HG02943 (cell line): ENCODE measurements around the gene GPR21.

Experiments
- ATAC-seq: cut with Tn5 transposase; IDR thresholded peaks from one replicate; pipeline ENCODE4 v1.9.1; 2021; ENCODE audit warnings: mild to moderate bottlenecking, low read depth, moderate library complexity; ENCODE audit not compliant: unreplicated experiment

The GPR21 gene

GRCh38 chr9:123033352-123033751 lies at the start of gene GPR21:
Gene GPR21 (plus strand): TSS chr9:123033667. CDS start chr9:123034567, 900 bp downstream.
- ATAC-seq, result no peak

- ATAC-seq, result no peak
Observed at GRCh38 chr9:122986010-122986409, 47.5 kb upstream of the GPR21 start.

GRCh38 chr9:122988141-122988540 lies 45.3 kb upstream of the GPR21 start:
- ATAC-seq, result no peak

- peak; percentile 76 for ATAC-seq
Observed at GRCh38 chr9:122988920-122989621, 44.4 kb upstream of the GPR21 start.

GRCh38 chr9:122991370-122991830 lies 42.1 kb upstream of the GPR21 start:
- ATAC-seq, result no peak

GRCh38 chr9:122996586-122996985 lies 36.9 kb upstream of the GPR21 start:
- no peak for ATAC-seq

GRCh38 chr9:122998448-122998847 lies 35.0 kb upstream of the GPR21 start:
- no peak for ATAC-seq

- ATAC-seq, result no peak
Observed at GRCh38 chr9:123000371-123001068, 32.9 kb upstream of the GPR21 start.

- ATAC-seq, result no peak
Observed at GRCh38 chr9:123002754-123003153, 30.7 kb upstream of the GPR21 start.

- ATAC-seq, result no peak
Observed at GRCh38 chr9:123003466-123003865, 30.0 kb upstream of the GPR21 start.

GRCh38 chr9:123005964-123006363 lies 27.5 kb upstream of the GPR21 start:
- ATAC-seq, result no peak

- no peak for ATAC-seq
Observed at GRCh38 chr9:123007269-123007668, 26.2 kb upstream of the GPR21 start.

GRCh38 chr9:123008909-123009308 lies 24.6 kb upstream of the GPR21 start:
- no peak for ATAC-seq

GRCh38 chr9:123011380-123011779 lies 22.1 kb upstream of the GPR21 start:
- no peak for ATAC-seq

GRCh38 chr9:123011878-123012528 lies 21.5 kb upstream of the GPR21 start:
- ATAC-seq, result no peak

- ATAC-seq, result no peak
Observed at GRCh38 chr9:123016631-123017030, 16.8 kb upstream of the GPR21 start.

- no peak for ATAC-seq
Observed at GRCh38 chr9:123020796-123021195, 12.7 kb upstream of the GPR21 start.

- no peak for ATAC-seq
Observed at GRCh38 chr9:123026425-123026824, 7.0 kb upstream of the GPR21 start.

GRCh38 chr9:123027517-123027916 lies 6.0 kb upstream of the GPR21 start:
- no peak for ATAC-seq

- no peak for ATAC-seq
Observed at GRCh38 chr9:123028136-123028535, 5.3 kb upstream of the GPR21 start.

GRCh38 chr9:123028973-123029372 lies 4.5 kb upstream of the GPR21 start:
- no peak for ATAC-seq
